Measurements from ENCODE around the gene SAMD7.

Gene SAMD7

GRCh38 chr3:169966951-169967915 is 55.9 kb downstream of the SAMD7 start:
- peak; percentile 67 for DNase-seq (ENCODE audit: low spot score)

GRCh38 chr3:169968224-169968885 is 57.0 kb downstream of the SAMD7 start:
- no peak for DNase-seq (ENCODE audit: low spot score)

- no peak for DNase-seq (ENCODE audit: low spot score)
These were observed 58.1 kb downstream of the SAMD7 start for GRCh38 chr3:169969174-169970095.

GRCh38 chr3:169970847-169971246 is 59.5 kb downstream of the SAMD7 start:
- no peak for DNase-seq (ENCODE audit: low spot score)

DNA sequence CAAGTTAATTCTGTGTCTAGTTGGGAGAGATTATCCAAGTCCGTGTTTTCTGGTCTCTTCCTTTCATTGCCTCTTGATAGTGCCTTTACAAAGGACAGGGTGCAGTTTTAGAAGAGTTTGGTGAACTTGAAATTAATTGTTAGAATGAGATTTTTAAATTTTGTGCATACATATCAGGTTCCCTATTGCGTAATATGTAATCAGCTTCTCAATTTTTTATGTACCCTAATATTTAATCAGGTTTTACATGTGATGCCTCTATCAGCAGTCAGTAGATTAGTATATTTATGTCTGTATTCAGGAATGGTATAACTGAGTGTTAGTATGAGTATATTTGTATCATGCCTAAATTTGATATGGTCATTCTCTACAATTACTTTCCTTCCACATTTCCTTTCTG is 60.1 kb downstream of the SAMD7 start:
- DNase-seq (ENCODE audit: low spot score), result no peak

GRCh38 chr3:169980055-169980454 is 68.7 kb downstream of the SAMD7 start:
- no peak for DNase-seq (ENCODE audit: low spot score)

- no peak for DNase-seq (ENCODE audit: low spot score)
These were observed 72.9 kb downstream of the SAMD7 start for GRCh38 chr3:169984292-169984691.

Data from NAMALWA (cell line).